GM21825 (cell line): ENCODE results near the gene PRR11.
"Not testable (repeated sequence)": the region's sequence is repeated elsewhere in the genome, so short reads cannot be mapped to it uniquely, and the experiment has no call there.

Source experiments
- ATAC-seq: cut with Tn5 transposase; IDR thresholded peaks from one replicate; pipeline ENCODE4 v1.9.1; 2021; ENCODE audit warnings: mild to moderate bottlenecking, moderate library complexity; ENCODE audit not compliant: unreplicated experiment

PRR11 gene

DNA sequence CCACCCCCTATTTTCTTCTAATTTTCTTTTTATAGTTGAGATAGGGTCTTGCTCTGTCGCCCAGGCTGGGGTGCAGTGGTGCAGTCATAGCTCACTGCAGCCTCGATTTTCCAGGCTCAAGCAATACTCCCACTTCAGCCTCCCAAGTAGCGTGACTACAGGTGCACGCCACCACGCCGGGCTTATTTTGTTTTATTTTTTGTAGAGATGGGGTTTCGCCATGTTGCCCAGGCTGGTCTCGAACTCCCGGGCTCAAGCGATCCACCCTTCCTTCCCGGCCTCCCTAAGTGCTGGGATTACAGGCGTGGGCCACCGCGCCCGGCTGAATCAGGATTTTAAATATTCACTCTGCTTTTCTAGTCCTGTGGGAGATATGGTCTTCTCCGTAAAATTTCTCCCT is 63.8 kb downstream of the PRR11 start:
- ATAC-seq: no peak

DNA sequence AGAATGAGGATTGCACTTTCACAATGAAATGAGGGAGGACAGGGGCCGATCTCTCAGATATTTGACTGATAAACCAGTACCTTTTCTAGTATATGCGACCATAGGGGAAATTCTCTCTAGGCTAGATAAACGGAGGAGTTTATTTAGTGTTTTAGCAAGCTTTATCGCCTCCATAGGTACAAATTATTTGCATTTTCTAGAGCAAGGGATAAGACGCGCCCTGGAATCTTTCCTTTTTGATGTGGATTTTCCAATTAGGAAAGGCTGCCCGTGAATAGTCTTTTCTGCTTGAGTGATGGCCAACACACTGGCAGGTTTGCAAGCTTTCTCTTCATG is 64.4 kb downstream of the PRR11 start:
- no peak for ATAC-seq

DNA sequence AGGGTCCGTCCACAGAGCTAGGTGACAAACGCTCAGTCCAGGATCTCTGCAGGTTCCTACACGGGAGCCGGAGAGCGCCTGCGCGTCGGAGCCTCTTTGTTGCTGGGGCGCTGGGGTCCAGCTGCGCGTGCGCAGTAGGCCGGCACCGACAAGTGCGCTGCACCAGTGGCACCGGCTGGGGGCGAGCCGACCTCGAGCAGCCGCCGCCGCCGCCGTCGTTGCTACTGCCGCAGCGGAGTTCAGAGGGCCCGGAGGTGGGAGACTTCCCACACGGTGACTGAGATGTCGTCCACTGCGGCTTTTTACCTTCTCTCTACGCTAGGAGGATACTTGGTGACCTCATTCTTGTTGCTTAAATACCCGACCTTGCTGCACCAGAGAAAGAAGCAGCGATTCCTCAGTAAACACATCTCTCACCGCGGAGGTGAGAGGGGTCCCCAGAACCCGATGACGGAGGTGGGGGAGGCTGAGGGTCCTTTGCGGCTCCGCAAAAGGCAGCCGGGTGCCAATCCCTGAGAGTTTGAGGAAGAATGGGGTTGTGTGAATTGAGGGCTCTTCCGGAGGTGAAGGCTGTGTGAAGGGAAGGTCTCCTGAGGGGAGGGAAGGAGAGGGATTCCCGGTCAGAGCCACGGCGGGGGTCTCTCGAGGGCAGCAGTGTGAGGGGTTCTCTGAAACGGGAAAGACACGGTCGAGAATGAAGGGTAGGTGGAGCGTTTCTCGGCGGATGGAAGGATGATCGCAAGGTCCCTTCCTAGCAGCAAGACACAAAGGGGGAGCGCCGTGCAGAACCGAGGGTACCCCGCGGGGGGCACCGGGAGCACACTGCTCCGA is 65.0 kb downstream of the PRR11 start, which contains the start of gene GDPD1:
Gene GDPD1, plus strand, starts transcription at position 184 of the 831 bp plus-strand sequence. Its CDS starts 99 bp downstream, at position 283.
- ATAC-seq: peak; percentile 93

DNA sequence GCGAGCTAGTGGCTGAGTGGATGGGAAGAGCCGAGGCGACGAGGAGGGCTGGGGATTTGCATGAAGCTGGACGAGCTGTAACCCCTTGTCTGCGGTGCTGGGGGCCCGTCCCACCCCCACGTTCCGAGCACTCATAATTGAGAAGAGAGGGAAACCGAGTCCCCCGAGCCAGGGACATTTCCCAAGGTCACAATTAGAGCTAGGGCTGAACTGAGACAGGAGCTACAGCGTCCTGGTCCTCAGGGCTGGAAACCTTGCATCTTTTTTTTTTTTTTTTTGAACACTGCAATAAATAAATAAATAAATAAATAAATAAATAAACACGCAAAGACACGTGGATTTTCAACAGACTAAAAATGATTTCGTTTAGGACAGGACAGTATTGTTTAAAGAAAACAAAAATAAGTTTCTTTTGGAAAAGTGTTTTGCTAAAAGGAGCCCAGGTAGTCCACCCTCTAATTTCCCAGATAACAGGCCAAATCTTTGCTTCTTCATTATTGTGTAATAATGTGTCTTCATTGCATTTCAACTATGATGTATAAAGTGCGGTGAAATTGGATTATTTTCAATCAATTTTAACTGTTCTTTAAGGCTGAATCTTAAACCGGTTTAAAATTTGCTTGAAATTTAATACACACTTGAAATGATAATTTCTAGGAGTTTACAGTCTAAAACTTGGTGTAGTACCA is 65.8 kb downstream of the PRR11 start:
- ATAC-seq: no peak

DNA sequence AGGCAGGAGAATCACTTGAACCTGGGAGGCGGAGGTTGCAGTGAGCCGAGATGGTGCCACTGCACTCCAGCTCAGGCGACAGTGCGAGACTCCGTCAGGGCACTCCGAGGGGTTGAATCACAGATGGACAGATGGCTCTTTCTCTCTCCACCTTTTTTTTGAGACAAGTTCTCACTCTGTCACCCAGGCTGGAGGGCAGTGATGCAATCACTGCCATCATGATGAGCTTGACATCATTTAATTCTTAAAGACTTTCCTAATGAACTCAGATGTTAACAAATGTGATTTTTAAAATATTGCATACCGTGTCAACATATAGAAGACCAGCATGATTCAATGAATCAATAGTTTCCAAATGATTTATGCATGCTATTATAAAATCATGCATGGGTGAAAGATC is 68.3 kb downstream of the PRR11 start:
- ATAC-seq: no peak

DNA sequence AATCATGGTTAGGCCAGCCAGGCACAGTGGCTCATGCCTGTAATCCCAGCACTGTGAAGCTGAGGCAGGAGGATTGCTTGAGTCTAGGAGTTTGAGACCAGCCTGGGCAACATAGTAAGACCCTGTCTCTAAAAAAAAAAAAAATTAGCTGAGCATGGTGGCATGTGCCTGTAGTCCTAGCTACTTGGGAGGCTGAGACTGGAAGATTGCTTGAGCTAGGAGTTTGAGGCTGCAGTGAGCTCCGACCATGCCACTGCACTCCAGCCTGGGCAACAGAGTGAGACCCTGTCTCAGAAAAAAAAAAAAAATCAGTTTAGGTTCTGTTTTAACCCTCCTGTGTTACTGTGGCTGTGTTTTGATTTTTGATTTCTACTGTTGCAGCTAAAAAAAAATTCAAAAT is 73.0 kb downstream of the PRR11 start:
- not testable (repeated sequence) for ATAC-seq

DNA sequence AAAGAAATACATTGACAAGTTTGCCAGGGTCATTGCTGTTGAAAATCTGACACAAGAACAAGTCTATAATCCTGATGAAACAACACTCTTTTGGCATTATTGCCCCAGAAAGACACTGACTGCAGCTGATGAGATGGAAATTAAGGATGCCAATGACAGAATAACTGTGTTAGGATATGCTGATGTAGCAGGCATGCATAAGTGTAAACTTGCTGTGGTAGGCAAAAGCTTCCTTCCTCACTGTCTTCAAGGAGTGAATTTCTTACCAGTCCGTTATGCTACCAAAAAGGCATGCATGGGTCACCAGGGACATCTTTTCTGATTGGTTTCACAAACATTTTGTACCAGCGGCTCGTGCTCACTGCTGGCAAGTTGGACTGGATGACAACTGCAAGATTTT is 75.2 kb downstream of the PRR11 start:
- ATAC-seq: no peak

DNA sequence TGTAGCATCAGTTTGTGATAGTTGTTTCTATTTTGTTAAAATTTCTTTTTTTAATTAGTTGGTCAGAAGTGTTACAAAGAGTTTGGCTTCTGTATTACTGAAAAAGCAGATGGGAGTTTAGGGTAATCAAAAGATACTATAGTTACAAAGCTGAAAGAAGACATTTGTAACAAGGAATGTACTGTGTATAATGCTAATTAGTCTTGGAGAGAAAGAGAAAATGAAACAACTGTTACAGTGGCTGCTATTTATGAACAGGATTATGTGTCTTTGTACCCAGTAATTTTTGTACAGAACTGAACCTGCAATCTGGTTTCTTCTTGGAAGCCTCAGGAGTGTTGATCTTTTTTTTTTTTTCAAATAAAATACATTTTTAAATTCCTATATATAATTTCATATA is 79.1 kb downstream of the PRR11 start:
- ATAC-seq: no peak

DNA sequence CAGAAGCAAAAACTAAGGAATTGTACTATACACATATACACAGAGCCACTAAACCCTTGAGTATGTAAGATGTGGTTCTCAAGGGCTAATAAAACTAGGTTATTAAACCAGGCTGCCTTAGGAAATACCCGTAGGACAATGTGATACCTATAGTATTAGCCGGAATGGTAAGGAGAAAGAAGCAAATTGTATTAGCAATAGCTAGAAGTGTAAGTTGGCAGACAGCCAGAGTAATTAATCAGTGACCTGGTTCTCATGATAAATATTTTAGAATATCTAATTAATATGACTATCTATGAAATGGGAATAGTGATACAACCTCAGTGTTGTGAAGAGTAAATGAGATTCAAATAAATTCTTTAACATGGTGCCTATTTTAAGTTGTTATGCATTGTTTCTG is 83.4 kb downstream of the PRR11 start:
- ATAC-seq: no peak

DNA sequence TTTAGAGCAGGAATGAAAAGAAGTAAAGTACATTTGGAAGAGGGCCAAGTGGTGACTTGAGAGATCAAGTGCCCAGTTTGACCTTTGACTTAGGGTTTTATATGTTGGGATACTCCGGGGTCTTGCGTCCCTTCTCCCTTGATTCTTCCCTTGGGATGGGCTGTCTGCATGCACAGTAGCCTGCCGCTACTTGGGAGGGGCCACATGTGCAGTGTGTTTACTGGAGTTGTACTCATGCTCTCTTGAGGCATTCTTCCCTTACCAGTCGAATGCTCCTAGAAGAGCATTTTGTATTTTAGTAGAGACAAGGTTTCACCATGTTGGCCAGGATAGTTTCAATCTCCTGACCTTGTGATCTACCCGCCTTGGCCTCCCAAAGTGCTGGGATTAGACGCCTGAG is 88.5 kb downstream of the PRR11 start:
- no peak for ATAC-seq
